Fibroblast of upper back skin (primary cell): ENCODE measurements around the gene KIF26B.
A peak's percentile ranks its signal among the peaks of the same experiment; 100 is the strongest.

Experiments
- DNase-seq: peaks from one replicate; pipeline ENCODE4 v3.0.0-alpha.2; 2013

KIF26B gene

DNA sequence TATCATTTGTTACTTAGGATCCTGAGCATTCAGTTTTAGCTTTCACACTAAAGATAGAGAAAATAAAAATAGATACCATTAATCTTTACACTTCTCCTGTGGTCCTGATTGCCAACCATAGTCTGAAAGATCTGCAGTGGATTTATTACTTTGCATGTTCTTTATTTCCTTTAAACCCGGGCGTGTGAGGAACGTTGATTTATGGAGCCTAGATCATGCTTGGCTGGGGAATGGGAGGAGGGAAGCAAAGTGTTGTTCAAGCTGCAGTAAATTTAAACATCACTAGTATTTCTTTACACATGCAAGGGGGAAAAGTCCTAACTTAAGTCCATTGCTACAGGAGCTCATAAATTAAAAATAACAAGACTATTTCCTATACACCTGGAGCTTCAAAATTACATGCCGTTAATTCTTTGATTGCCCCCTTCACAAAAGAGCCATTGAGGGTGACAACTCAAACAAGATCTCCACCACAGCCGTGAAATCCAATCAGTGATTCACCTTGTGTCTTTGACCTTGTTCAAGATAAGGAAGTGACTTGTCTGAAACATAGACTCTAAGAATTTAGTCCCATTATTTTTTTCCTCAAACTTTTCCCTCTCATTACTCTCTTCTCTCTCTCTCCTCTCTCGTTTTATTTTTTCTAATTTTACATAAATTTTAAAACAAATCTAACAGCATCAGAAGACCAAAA, 282.7 kb downstream of the KIF26B start:
- peak; percentile 33 for DNase-seq

DNA sequence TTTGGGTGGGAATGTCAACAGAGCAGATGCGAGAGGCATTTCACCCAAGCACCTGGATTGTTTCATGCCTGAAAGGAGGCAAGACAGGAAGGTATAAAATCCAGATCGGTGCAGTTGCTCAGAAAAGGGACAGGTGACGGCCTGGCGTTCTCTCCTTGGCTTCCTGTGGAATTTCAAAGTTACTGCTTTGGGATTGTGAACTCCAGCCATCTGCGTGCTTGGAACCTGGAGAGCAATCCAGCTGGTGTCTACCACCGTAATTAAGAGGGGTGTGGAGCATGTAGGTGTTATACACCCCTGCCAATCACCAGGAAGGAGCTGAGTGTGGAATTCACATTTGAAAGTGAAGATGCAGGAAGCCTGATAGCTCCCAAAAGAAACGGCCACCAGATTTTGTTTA, 286.1 kb downstream of the KIF26B start:
- DNase-seq = no peak

DNA sequence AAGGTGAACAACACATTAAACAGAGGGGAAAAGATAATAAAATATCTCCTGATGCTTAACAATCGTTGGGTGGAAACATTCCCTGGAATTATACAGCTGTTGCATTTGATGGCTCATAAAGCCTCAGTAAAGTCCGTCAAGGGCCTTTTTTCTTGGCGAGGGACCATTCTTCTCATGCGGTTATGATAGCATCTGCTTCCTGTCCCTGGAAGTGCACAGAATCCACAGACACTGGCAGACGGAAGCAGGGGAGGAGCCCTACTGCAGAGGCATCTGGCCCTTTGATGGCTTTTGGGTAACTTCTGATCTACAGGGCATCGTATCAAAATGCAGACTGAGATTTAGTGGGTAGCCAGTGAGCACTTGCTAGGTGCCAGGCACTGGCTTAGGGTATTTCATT, 286.9 kb downstream of the KIF26B start:
- peak; percentile 78 for DNase-seq

DNA sequence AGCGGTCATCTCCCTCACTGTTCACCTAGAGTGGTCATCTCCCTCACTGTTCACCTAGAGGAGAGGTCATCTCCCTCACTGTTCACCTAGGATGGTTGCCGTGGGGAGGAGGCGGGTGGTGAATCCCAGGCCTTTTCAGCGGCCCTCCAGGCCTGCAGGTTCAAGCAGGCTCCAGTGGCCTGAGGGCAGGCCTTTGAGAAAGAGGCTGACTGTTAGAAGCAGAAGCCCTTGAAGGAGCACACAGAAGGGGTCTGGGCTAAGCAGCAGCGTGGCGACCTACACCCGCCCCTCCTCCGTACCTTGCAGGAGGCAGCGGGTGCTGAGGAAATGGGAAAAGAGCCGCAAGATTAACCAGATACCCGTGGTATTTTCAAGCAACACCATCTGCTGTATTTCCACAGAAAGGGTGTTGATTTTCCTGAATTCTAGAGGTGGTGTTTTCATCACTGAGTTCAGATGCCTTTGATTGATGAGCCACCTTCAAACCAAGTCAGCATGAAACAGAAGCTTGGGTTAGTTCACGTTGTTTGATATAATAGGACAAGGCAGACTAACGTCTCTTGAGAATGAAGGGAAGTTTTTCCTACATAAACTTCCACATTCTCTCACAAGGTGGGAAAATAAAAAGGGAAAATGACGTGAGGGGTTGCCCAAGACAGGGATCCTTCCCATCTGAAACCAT, 289.5 kb downstream of the KIF26B start:
- peak; percentile 79 for DNase-seq

DNA sequence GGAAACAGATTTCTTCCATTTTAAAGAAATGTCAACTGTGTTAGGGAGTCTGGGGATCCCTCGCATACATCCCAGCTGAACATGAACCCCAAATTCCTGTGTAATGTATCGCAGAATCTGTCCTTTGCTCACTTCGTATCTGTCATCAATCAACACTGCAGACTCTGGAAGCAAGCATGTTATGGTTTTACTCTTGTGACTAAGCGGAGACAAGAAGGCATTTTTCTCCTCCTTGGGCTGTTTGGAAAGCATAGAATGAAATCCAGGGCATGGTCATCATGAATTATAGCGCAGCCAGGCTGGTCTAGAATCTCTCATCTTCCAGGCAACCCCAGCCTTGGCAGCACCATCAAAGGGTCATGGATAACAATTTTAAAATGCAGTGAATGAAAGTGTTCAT, 290.2 kb downstream of the KIF26B start:
- peak; percentile 84 for DNase-seq

DNA sequence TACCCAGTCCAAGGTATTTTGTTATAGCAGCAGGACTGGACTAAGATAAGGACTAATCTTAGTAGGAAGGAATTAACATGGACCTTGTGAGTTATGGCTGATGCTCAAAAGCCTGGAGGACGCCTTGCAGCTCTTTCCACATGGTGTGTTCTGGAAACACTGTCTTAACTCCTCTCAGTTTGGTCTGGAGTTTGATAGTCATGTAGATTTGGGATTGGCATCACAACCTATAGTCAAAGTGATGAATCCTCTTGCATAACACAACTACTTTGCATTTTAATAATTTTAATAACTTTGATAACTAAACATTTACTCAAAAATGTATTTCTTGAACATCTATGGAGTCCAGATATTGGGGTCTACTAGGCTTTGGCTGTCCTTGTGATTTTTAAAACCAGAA, 293.7 kb downstream of the KIF26B start:
- no peak for DNase-seq

DNA sequence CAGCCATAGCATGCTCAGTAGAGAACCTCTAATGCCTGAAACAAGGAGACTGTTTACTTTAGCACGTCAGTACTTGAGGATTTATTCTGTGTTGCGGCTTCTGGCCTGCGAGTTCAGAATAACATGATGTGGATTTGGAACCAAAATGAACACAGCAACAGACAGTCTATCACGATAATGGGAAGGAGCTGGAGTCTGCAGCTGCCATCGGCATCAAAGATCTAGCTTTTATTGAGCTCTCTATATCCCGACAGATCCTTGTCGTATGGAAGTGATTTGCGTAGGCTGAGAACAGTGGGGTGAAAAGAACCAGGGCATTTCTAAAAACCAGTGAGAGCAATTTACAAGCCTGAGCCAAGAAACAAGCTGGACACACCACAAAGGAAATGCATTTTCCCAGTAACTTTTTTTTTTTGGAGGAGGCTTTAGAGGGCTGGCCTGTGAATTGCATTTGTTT, 294.2 kb downstream of the KIF26B start:
- DNase-seq = peak; percentile 68

DNA sequence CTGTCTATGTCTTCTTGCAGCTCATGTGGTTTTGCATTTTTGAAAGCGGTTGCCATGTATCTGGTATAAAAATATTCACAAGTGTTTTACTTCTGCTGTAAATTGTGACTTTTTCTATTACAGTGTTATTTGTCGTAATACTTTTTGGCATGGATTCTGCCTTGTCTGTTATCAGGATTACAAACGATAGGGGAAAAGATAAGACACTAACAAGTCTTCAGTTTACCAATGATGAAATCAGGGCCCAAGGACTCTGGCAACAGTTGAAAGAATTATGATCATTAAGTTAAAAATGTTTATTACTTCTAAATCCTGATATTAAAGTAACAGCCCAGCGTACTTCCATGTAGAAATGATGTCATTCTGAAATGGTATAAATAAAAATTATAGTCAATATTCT, 298.8 kb downstream of the KIF26B start:
- DNase-seq = no peak

DNA sequence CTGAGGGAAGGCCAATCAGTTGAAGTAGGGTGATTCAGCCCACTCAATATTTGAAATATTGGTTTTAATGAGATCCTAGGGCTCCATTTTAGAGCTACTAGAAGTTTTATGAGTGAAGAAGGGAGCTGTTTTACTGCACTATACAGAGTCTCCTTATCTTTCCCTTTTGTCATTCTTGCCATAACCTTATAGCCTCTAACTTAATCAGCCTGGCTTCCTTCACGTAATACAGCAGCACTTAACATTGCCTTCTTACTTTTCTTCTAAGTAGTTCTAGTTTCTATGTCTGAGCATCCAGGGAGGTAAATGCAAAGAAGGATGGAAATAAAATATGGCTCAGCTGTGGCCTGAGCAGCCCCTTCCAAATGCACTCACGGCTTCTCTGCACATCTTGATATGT, 299.3 kb downstream of the KIF26B start:
- DNase-seq = no peak

DNA sequence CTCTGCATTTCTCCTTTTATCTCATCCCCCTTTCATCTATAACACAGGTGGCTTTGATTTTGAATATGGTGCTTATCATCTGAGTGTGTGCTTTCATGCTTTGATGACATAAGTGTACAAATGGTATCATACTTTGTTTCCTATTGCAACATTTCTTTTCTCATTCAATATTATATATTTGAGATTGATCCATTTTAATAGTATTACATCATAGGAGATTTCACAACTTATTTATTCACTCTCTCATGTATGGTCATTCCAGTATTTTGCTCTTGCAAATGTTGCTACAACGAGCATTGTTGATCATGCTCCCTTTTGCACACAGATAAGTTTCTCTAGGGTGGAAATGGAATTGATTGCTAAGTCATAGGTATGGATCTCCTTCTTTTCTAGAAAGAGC, 302.8 kb downstream of the KIF26B start:
- no peak for DNase-seq

DNA sequence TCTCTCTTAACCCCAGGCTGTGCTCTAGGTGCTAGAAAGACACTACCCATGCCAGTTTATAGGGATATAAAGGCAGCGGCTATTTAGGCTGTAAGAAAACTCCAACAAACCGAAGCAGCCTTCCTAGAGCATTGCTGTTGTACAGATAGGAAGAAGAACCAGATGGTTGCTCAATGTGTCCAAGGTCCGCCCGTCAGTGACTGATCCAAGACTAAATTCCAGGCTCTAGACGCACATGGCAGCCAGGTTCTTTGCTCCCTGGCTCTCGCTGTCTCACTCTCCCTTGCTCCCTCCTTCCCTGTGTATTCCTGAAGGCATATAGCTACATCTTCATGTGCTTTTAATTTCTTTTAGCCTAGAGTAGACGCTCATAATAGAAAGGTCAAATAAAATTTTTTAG, 303.4 kb downstream of the KIF26B start:
- peak; percentile 57 for DNase-seq

DNA sequence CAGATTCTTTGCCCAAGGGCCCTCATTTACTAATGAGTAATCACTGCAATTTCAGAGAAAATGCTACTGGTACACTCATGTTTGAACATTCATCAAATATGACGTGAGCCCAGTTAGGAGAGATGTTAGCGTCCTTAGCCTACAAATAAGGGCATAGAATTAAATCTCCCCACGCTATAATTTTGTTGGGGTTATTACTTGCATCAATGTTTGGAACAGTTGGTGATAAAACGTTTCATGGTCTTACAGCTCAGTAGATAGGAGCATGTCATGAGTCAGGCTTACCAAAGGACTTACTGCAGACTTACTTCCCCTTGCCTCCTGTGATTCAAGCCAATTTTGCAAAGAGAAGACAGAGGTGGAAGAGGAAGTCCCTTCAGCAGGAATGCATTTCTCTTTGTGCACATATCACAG, 304.0 kb downstream of the KIF26B start:
- DNase-seq = peak; percentile 59

DNA sequence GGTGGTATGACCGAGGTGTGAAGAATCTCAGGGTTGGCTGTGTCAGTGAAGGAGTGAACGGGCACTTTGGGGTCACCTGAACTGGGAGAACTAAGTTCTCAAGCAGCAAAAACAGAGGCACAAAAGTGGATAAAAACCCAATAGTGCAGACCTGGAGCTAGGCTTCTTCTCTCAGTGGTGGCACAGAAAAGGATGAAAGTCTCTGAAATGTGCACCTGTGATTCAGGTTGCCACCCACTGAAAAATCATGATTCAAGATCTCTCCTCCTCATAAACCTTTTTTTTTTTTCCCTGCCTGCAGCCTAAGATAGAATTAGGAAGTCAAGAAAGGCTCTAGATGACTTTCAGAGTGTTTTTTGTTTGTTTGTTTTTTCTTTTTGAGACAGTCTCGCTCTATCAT, 304.8 kb downstream of the KIF26B start:
- DNase-seq = no peak

DNA sequence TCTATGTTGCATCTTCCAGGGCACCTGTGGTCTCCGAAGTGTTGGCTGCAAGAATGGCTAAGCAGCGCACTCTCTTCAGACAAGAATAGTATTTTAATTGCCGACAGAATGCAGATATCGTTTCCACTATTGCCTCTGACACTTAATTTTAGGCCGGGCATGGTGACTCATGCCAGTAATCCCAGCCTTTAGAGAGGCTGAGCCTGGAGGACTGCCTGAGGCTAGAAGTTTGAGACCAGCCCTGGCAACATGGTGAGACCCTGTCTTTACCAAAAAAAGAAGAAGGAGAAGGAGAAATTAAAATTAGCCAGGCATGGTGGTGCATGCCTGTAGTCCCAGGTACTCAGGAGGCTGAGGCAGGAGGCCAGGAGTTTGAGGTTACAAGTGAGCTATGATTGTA, 306.9 kb downstream of the KIF26B start:
- no peak for DNase-seq

DNA sequence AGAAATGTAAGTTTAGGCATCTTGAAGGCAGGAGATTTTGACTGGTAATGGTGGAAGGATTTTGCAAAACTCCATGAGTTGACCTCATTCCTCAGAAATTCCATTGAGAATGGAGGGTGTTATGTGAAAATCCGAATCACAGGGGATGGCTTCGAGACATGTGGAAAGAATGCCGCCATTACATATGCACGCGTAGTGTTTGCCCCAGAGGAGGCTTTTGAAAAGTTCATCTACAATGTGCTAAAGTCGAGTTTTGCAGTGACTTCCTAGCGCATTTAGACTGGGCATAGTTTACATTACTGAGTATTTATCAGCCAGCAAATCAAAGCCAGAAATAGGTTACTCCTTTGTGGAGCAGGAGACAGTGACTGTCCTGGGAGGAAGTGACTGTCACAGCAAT, 307.4 kb downstream of the KIF26B start:
- no peak for DNase-seq

DNA sequence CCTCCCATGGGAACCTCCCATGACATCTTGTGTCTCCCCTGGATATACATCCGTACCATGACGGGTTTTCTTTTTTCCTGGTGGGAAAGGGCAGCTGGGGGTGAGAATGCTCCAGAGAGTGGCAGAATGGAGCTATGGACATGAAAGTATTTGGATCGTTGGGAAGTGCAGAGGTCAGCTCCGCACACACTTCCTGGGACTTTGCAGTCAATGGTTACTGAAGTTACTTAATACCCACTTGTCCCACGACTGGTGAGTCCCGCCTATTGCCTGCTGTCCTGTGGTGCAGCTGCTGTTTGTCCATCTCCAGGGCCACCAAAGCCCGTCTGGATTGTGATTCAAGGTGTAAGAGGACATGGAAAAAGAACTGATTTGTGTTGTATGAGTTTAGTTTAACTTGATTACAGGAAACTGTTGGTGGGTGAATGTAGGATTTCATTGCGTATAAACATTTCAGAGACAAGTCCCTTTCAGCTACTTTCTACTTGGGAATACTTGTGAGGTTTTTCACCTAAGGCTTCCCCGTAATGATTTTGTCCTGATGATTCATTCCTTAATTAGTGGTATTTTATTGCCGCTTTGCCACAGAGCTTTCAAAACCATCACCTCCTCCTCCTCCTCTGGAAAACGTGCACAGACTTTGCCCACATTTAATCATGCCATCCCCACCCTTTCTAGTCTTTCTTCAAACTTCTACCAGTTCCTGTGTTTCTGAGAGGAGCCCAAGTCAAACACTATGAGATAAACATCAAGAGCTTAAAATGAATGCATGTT, 308.8 kb downstream of the KIF26B start:
- no peak for DNase-seq

DNA sequence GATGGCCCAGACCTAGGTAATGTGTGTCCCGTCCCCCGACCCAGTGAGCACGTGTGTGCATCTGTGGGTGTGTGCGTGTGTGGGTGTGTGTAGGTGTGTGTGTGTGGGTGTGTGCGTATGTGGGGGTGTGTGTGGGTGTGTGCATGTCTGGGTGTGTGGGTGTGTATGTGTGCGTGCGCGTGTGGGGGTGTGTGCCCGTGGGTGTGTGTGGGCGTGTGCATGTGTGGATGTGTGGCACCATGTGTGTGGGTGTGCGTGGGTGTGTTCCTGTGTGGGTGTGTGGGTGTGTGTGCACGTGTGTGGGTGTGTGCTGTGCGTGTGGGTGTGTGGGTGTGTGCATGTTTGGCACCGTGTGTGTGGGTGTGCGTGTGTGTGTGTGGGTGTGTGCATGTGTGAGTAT, 309.5 kb downstream of the KIF26B start:
- DNase-seq = no peak

DNA sequence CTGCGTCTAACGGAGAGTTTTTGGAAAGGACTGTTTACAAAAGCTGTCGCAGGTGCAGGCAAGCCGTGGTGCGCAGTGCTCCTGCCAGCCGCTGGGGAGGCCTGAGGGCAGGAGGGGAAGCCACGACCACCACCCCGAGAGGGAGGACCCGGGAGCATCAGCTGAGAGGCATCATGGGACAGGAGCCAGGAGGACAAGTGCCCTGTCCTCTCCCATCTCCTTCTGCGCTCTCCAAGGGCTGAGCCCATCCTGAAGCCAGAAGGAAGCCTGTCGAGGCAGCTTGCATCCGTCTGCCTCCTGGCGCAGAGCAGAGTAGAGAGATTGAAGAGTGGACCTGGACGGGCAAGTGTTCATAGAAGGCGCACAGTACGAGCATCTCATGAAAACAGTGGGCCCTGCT, 310.9 kb downstream of the KIF26B start:
- no peak for DNase-seq

DNA sequence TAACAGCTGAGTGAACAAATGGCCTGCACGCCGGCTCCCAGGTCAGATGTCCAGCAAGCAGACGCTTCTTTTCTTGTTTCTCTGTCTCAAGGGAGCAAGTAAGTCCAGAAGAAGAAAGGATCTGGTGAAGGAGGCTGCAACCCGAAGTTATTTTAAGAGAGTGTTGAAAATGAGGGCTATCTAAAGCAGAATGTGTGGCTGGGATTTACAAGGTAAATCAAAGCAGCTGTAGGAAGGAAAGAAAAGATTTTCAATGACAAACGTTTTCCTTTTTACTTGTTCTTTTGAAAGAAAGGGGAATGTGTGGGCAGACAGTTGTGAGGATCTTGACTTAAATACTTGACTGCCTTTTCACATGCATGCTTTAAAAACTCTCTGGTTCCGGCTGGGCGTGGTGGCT, 311.5 kb downstream of the KIF26B start:
- DNase-seq = no peak

DNA sequence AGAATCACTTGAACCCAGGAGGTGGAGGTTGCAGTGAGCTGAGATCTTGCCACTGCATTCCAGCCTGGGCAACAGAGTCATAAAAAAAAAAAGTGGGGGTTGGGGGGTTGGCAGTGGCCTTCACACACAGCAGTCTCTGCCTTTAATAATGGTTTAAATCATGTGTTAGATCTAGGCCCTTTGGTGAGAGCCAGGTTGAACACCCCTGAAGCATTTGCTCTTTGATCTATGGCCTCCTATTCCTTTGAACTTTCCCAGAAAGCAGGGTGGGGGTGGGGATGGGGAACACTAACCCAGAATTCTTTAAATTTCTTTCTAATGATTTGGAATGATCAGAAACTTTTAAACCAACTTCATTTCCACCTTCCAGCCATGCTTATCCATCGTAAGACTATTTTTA, 313.0 kb downstream of the KIF26B start:
- DNase-seq = no peak

DNA sequence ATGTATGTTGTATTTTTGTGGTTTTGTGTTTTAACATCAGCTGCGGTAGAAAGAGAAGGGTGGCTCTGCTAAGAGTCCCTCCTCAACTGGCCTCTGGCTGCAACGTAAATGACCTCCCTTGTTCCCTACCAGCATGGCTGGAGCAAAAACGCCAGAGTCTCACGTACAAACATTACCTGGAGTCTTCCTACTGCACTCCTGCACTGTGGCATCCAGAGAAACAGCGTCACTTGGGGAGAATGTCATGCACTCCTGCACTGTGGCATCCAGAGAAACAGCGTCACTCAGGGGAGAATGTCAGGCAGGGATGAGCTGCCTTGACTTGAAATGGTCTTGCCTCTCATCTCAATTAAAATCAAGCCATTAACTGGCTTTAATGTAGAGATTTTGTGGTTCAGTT, 314.2 kb downstream of the KIF26B start:
- DNase-seq = no peak

DNA sequence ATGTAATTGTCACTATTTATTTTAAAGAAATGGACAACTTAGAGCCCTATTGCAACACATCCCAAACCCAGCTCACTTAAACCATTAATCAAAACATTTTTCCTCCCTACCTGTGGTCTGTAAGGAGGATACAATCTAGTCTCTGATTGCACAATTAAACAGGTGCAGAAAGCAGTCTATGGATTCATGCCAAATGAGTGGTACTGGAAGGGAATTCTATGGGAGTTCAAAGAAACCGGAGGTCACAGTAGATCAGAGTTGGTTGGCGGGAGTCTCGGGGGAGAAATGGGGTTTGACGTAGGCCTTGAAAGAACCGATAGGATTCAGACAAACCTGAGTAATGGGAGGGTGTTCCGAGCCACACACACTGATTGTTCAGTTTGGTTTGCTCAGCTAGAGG, 314.9 kb downstream of the KIF26B start:
- no peak for DNase-seq

DNA sequence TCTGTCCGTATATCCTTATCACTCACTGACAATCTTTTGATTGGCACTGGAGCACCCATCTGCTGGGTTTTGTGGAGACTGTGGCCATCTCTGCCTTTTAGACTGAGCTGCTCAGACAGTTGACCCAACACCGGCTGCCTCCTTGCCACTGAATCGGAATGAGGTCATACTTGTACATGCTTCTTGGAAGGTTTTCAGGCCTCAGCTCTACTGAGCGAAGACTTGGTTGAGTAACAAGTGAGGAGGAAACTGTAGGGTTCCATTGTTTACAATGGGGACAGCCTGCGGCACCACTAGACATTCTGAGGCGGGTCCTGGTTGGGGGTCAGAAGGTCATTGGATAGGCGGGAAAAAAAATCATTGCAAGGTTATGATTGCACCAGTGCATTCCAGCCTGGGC, 320.3 kb downstream of the KIF26B start:
- peak; percentile 59 for DNase-seq

DNA sequence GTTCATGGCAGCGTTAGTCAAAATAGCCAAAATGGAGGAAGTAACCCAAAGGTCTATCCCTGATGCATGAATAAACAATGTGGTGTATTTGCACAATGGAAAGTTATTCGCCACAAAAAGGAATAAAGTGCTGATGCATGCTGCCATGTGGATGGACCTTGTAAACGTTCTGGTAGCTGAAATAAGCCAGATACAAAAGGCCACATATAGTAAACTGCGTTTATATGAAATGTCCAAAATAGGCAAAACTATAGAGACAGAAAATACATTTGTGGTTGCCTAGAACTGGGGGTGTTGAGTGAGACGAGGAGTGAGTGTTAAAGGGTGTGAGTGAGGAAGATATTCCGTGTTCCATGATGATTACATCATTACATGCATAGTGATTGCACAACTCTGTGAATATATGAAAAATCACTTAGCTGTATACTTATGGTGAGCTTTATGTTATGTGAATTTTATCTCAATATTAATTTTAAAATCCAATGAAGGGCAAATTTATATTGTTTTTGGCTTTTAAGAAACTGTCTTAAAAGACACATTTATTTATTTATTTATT, 321.3 kb downstream of the KIF26B start:
- peak; percentile 44 for DNase-seq
